Large intestine (tissue), 12 donors: Measurements from ENCODE around the gene SH3BGR. TPM values are rescaled to one million over a fixed set of nuclear protein-coding genes. Genes with fewer than 3 reads are reported as not detected.
"Not testable (repeated sequence)": the region's sequence is repeated elsewhere in the genome, so short reads cannot be mapped to it uniquely, and the experiment has no call there.

Experiments
- DNase-seq, 2 donors: peaks; one replicate each; pipeline versions ENCODE4 v3.0.0 to v3.0.0-alpha.2; 2013
- H3K27ac ChIP-seq: one replicate; pipeline ENCODE4 v1.5.1; 2013; ENCODE audit warnings: low read length
- H3K27me3 ChIP-seq: 2 replicates; pipeline ENCODE4 v1.6.1; 2013; ENCODE audit warnings: low read length; ENCODE audit not compliant: control insufficient read depth, insufficient read depth
- H3K36me3 ChIP-seq: 2 replicates; pipeline ENCODE4 v1.6.1; 2013; ENCODE audit warnings: low read length; ENCODE audit not compliant: control insufficient read depth, insufficient read depth
- H3K4me1 ChIP-seq: one replicate; pipeline ENCODE4 v1.6.1; 2013; ENCODE audit warnings: low read length; ENCODE audit not compliant: control insufficient read depth, insufficient read depth
- H3K4me3 ChIP-seq: one replicate; pipeline ENCODE4 v1.5.1; 2013; ENCODE audit warnings: low read length
- H3K9me3 ChIP-seq: one replicate; pipeline ENCODE4 v1.6.1; 2013; ENCODE audit warnings: mild to moderate bottlenecking, low read depth, low read length, moderate library complexity; ENCODE audit not compliant: control insufficient read depth
- WGBS: methylation state at CpG from one replicate; pipeline ENCODE4 v1.1.5; 2013; ENCODE audit warnings: low lambda C conversion rate; ENCODE audit not compliant: insufficient coverage; 5-methylcytosine and 5-hydroxymethylcytosine counted together
- long read RNA-seq, 11 donors: transcript quantifications; one replicate each; lab custom pipeline, GENCODE V29; 2026
- polyA plus RNA-seq: library from polyadenylated mRNA; unstranded; fragments of 120-200 nt; gene quantifications from one replicate; pipeline ENCODE4 v1.2.1, GENCODE V29; 2013

The SH3BGR gene
- 4.1 TPM for polyA plus RNA-seq
- long read RNA-seq, donor 1: 0 reads
- long read RNA-seq, donor 2, partial matches to known transcripts: 0 of 1 reads
- long read RNA-seq, donor 2, other reads (novel, unspliced or antisense): 0 of 1 reads
- long read RNA-seq, donor 3: 0 reads
- long read RNA-seq, donor 4: 0 reads
- long read RNA-seq, donor 5: 0 reads
- long read RNA-seq, donor 6: 0 reads
- long read RNA-seq, donor 7: 0 reads
- long read RNA-seq, donor 8, partial matches to known transcripts: 0 of 1 reads
- long read RNA-seq, donor 8, other reads (novel, unspliced or antisense): 0 of 1 reads
- long read RNA-seq, donor 9: 0 reads
- long read RNA-seq, donor 10, partial matches to known transcripts: 0 of 2 reads
- long read RNA-seq, donor 10, other reads (novel, unspliced or antisense): 0 of 2 reads
- long read RNA-seq, donor 11, partial matches to known transcripts: 0 of 1 reads
- long read RNA-seq, donor 11, other reads (novel, unspliced or antisense): 0 of 1 reads

DNA sequence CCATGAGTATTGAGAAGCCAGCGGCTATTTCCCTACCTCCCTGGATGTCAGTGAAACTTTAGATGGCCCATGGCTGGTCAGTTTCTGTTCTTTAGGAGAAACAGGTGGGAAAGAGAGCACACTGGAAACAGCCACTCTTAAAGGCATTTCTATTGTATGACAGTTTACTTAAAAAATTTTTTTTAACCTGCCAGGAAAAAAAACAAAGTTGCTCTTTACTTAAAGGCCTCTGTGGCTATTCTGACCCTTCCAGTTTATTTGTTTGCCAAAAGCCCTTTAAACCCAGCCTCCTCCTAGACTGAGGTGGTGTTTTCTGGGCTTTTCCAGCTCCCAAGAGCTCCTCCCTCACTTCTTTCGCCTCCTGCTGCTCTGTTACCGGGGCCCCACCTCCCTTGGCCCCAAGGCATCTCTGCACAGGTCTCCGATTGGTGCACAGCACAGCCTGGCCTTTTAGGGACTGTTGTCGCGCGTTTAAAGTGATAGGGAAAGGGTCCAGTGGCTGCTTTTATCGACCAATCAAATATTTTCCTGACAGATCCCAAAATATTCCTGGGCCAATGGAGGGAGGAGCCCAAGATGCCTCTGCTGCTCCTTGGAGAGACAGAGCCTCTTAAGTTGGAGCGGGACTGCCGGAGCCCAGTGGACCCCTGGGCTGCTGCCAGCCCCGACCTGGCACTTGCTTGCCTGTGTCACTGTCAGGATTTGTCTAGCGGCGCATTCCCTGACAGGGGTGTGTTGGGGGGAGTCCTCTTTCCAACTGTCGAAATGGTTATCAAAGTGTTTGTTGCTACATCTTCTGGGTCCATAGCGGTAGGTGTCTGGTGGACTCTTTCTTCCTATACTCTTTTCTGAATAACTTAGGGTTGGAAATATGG, at the start of gene SH3BGR:
SH3BGR (plus strand) TSS at position 639 of the 875 bp plus-strand sequence; CDS start at position 766, 127 bp downstream.
- no peaks in the 10 kb centered on the region for H3K9me3 ChIP-seq
- H3K4me1 ChIP-seq: no peaks in the 10 kb centered on the region
- no peak within 1 kb of the TSS for H3K27ac ChIP-seq
- no peak for DNase-seq
- WGBS: no CpG with 5 or more reads among the region's 15 CpGs
- peaks cover 2% of the 10 kb centered on the region for H3K27me3 ChIP-seq
- H3K36me3 ChIP-seq: no peaks in the 10 kb centered on the region
- H3K4me3 ChIP-seq: no peak within 1 kb of the TSS

DNA sequence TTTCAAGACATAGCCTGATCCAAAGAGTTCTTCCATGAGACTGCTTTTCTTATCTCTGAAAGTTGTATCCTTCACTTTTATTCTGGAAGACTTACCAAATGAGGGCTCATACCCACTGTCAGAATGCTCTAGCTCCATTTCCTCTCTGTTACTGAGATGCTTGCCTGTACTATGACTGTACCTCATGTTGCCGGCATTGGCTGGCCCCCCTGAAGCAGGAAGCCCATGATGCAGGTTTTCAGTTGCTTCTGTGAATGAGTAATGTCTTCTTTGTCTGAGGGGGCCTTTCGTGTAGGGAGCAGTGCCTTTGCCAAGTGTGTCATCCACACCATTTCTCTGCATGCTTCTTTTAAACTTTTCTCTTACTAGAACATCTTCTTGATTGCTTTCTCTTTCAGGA, 45.7 kb upstream of the SH3BGR start:
- Histone ChIP-seq H3K9me3 (no peaks in the 10 kb centered on the region), H3K27ac (no peak overlapping the region), H3K4me1 (no peaks in the 10 kb centered on the region), H3K36me3 (peaks cover 21% of the 10 kb centered on the region), H3K27me3 (no peaks in the 10 kb centered on the region), H3K4me3 (no peak overlapping the region)
- no CpG with 5 or more reads among the region's 2 CpGs for WGBS
- DNase-seq: no peak

GRCh38 chr21:39419204-39419603, 32.6 kb upstream of the SH3BGR start:
- not testable (repeated sequence) for H3K27me3 ChIP-seq, H3K27ac ChIP-seq, DNase-seq, H3K4me1 ChIP-seq, H3K36me3 ChIP-seq, H3K4me3 ChIP-seq, H3K9me3 ChIP-seq
- 90% methylated on average over 2 of the region's 5 CpGs for WGBS

GRCh38 chr21:39422527-39423241, 29.1 kb upstream of the SH3BGR start:
- DNase-seq: no peak
- Histone ChIP-seq H3K36me3 (no peaks in the 10 kb centered on the region), H3K27ac (no peak overlapping the region), H3K27me3 (no peaks in the 10 kb centered on the region), H3K4me1 (no peaks in the 10 kb centered on the region), H3K9me3 (no peaks in the 10 kb centered on the region), H3K4me3 (no peak overlapping the region)
- WGBS: 86% methylated on average over 1 of the region's 5 CpGs

- Histone ChIP-seq H3K36me3 (no peaks in the 10 kb centered on the region), H3K4me1 (no peaks in the 10 kb centered on the region), H3K27me3 (no peaks in the 10 kb centered on the region), H3K4me3 (no peak overlapping the region), H3K9me3 (no peaks in the 10 kb centered on the region), H3K27ac (no peak overlapping the region)
- DNase-seq: no peak
- no CpG with 5 or more reads among the region's 2 CpGs for WGBS
Measured at GRCh38 chr21:39429445-39429844, 22.3 kb upstream of the SH3BGR start.

DNA sequence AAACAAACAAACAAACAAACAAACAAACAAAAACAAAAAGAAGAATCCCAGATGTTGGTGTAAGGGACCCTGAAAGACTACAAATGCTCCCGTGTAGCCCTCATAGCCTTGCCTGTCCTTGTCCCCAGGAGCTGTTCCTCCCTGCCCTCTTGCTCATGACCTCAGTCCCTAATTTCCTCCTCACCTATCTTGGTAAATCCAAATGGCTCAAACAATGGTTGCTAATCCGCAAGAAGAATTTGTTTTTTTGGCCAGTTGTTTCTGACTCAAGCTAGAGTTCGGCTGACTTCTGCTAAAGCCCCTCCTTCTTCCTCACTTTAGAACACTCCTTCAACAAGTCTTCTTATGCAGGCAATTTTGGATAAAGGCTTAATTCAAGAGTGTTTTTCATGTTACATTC, 21.8 kb upstream of the SH3BGR start:
- Histone ChIP-seq H3K9me3 (no peaks in the 10 kb centered on the region), H3K36me3 (no peaks in the 10 kb centered on the region), H3K27ac (no peak overlapping the region), H3K4me1 (no peaks in the 10 kb centered on the region), H3K4me3 (no peak overlapping the region), H3K27me3 (no peaks in the 10 kb centered on the region)
- WGBS: 44% methylated on average over 2 of the region's 3 CpGs
- no peak for DNase-seq

DNA sequence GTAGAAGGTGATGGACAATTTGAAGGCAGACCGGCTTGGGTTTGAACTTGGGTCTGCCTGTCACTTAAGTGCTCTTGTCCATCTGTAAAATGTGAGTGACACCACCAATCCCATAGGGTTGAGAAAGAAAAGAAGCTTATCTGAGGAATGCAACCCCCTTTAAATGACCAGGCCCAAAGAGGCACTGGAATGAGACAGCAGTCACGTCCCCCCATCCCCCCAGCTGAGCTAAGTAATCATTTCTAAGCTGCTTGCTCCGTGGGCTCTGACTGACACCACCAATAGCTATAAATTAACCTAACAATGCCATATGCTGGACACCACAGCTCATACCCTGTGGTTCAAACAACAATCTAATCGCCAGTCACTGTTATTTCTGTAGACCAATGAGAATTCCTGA, 21.3 kb upstream of the SH3BGR start:
- Histone ChIP-seq H3K4me1 (no peaks in the 10 kb centered on the region), H3K9me3 (no peaks in the 10 kb centered on the region), H3K36me3 (no peaks in the 10 kb centered on the region), H3K4me3 (no peak overlapping the region), H3K27ac (no peak overlapping the region), H3K27me3 (no peaks in the 10 kb centered on the region)
- WGBS: 50% methylated on average over 1 of the region's 4 CpGs
- DNase-seq: no peak

DNA sequence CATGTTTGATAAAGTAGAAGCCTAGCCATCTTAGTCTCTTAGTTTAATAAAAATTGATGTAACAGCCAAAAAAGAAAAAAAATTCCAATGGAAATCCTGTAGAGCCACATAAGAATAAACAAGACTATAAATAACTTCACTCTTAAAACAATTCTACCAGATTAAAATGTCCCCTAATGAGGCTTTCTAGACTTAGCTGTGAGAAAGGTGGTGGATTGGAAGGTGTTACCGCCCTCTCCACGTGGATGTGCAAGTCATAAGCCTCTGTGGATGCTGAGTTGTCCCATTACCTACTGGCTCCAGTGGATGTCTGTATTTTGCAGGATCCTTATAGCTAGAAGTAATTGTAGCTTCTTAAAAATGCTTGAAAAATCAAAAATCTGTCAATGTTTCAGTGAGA, 20.8 kb upstream of the SH3BGR start:
- no peaks in the 10 kb centered on the region for H3K36me3 ChIP-seq
- H3K4me3 ChIP-seq: no peak overlapping the region
- H3K27me3 ChIP-seq: no peaks in the 10 kb centered on the region
- no peaks in the 10 kb centered on the region for H3K9me3 ChIP-seq
- WGBS: no CpG with 5 or more reads among the region's 2 CpGs
- no peaks in the 10 kb centered on the region for H3K4me1 ChIP-seq
- no peak for DNase-seq
- H3K27ac ChIP-seq: no peak overlapping the region

- H3K4me1 ChIP-seq: no peaks in the 10 kb centered on the region
- H3K36me3 ChIP-seq: no peaks in the 10 kb centered on the region
- H3K4me3 ChIP-seq: no peak overlapping the region
- no peaks in the 10 kb centered on the region for H3K27me3 ChIP-seq
- no peaks in the 10 kb centered on the region for H3K9me3 ChIP-seq
- WGBS: no CpG with 5 or more reads among the region's 4 CpGs
- H3K27ac ChIP-seq: no peak overlapping the region
- no peak for DNase-seq
Measured at GRCh38 chr21:39434950-39435349, 16.8 kb upstream of the SH3BGR start.

- H3K4me1 ChIP-seq: no peaks in the 10 kb centered on the region
- H3K27me3 ChIP-seq: no peaks in the 10 kb centered on the region
- H3K27ac ChIP-seq: no peak overlapping the region
- no peak for DNase-seq
- H3K9me3 ChIP-seq: no peaks in the 10 kb centered on the region
- whole genome bisulfite sequencing: 80% methylated on average over 1 of the region's 1 CpG
- no peak overlapping the region for H3K4me3 ChIP-seq
- H3K36me3 ChIP-seq: no peaks in the 10 kb centered on the region
Measured at GRCh38 chr21:39439232-39439631, 12.5 kb upstream of the SH3BGR start.
